ENCODE results near the gene DKK3. TPM values are rescaled to one million over a fixed set of nuclear protein-coding genes. Genes with fewer than 3 reads are reported as not detected.

The DKK3 gene
- total RNA-seq, 1 experiment from 2014 or later: 0.33 TPM

- ChIA-PET POLR2A (interaction anchor here (1.2 to 1.4 kb wide), 2 partner anchors 32 to 40 kb away, joined by 3 to 5 read pairs; no protein-coding TSS in a partner anchor), CTCF (interaction anchor here (1.0 to 1.9 kb wide), 3 partner anchors 10 to 29 kb away, joined by 3 to 7 read pairs (median 3); no protein-coding TSS in a partner anchor)
- Mint-ChIP-seq H3K27ac (ENCODE audit: low read depth, unreplicated experiment) (no peak overlapping the region), H3K9me3 (ENCODE audit: unreplicated experiment) (no peaks in the 10 kb centered on the region), H3K36me3 (ENCODE audit: insufficient read depth, unreplicated experiment) (peaks cover 42% of the 10 kb centered on the region), H3K4me1 (ENCODE audit: insufficient read depth, unreplicated experiment) (peaks cover 4% of the 10 kb centered on the region), H3K27me3 (ENCODE audit: insufficient read depth, unreplicated experiment) (no peaks in the 10 kb centered on the region), H3K4me3 (ENCODE audit: unreplicated experiment) (no peak overlapping the region)
- intact Hi-C loops (cut with micrococcal nuclease): no loop called here
- TF ChIP-seq, protein P1, sequence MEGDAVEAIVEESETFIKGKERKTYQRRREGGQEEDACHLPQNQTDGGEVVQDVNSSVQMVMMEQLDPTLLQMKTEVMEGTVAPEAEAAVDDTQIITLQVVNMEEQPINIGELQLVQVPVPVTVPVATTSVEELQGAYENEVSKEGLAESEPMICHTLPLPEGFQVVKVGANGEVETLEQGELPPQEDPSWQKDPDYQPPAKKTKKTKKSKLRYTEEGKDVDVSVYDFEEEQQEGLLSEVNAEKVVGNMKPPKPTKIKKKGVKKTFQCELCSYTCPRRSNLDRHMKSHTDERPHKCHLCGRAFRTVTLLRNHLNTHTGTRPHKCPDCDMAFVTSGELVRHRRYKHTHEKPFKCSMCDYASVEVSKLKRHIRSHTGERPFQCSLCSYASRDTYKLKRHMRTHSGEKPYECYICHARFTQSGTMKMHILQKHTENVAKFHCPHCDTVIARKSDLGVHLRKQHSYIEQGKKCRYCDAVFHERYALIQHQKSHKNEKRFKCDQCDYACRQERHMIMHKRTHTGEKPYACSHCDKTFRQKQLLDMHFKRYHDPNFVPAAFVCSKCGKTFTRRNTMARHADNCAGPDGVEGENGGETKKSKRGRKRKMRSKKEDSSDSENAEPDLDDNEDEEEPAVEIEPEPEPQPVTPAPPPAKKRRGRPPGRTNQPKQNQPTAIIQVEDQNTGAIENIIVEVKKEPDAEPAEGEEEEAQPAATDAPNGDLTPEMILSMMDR (IDR thresholded peaks at IDR 0.05; ENCODE audit: unreplicated experiment): no peak
- BruUV-seq (replicated peaks): no TSS peak
- no peak for DNase-seq (ENCODE audit: unreplicated experiment)
Observed at GRCh38 chr11:11961399-11962028, 46.9 kb downstream of the DKK3 start.

DNA sequence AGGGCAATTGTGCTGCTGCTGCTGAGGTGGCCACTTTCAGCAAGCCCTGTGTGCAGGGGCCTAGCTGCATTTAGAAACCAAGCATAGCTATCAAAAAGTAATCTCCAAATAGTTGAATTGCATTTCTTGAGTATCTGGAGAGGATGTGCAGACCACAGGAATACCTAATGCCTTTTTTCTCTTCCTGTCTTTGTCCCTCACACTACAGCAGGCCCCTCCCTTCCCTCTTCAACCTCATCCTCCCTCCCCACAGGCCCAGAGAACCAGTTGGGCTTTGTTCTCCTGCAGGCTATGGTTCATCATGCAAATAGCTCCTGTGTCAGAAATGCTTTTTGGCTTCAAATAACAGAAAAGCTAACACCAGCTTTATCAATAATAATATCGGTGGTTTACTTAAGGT, 47.7 kb downstream of the DKK3 start:
- no peak overlapping the region for H3K27ac Mint-ChIP-seq (ENCODE audit: low read depth, unreplicated experiment)
- no peak overlapping the region for H3K4me3 Mint-ChIP-seq (ENCODE audit: unreplicated experiment)
- DNase-seq (ENCODE audit: unreplicated experiment): no peak
- no peaks in the 10 kb centered on the region for H3K27me3 Mint-ChIP-seq (ENCODE audit: insufficient read depth, unreplicated experiment)
- CTCF ChIA-PET: interaction anchor here (1.6 to 1.9 kb wide), 2 partner anchors 15 to 29 kb away, joined by 3 to 7 read pairs; no protein-coding TSS in a partner anchor
- H3K36me3 Mint-ChIP-seq (ENCODE audit: insufficient read depth, unreplicated experiment): peaks cover 51% of the 10 kb centered on the region
- intact Hi-C loops (cut with micrococcal nuclease): no loop called here
- no peaks in the 10 kb centered on the region for H3K9me3 Mint-ChIP-seq (ENCODE audit: unreplicated experiment)
- no TSS peak for BruUV-seq (replicated peaks)
- TF ChIP-seq, protein P1 (IDR thresholded peaks at IDR 0.05; ENCODE audit: unreplicated experiment): no peak
- POLR2A ChIA-PET: no interaction called here
- no peaks in the 10 kb centered on the region for H3K4me1 Mint-ChIP-seq (ENCODE audit: insufficient read depth, unreplicated experiment)

DNA sequence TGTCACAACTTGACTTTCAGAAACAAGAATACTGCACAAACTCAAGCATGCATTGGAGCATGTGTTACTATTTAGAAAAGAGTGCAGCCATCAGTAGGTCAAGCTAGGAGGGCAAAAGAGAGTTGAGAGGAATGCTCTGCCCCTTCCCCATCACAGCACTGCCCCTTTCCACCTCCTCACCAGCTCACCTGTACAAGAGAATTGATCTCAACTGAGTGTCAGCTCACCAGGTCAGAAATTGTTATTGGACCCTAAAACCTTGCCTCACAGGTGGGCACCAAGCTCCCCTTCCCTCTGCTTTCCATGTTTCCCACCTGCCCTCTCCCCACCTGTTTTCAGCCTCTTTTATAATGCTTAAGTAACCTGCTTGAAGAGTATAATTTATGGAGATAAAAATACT, 48.8 kb downstream of the DKK3 start:
- Mint-ChIP-seq H3K4me3 (ENCODE audit: unreplicated experiment) (no peak overlapping the region), H3K36me3 (ENCODE audit: insufficient read depth, unreplicated experiment) (peaks cover 60% of the 10 kb centered on the region), H3K4me1 (ENCODE audit: insufficient read depth, unreplicated experiment) (no peaks in the 10 kb centered on the region), H3K27me3 (ENCODE audit: insufficient read depth, unreplicated experiment) (no peaks in the 10 kb centered on the region), H3K27ac (ENCODE audit: low read depth, unreplicated experiment) (no peak overlapping the region), H3K9me3 (ENCODE audit: unreplicated experiment) (no peaks in the 10 kb centered on the region)
- intact Hi-C loops (cut with micrococcal nuclease): no loop called here
- TF ChIP-seq, protein P1 (IDR thresholded peaks at IDR 0.05; ENCODE audit: unreplicated experiment): no peak
- ChIA-PET CTCF (interaction anchor here (0.6 kb wide), 1 partner anchor 72 kb away, joined by 3 read pairs; no protein-coding TSS in a partner anchor), POLR2A (interaction anchor here (0.6 to 1.8 kb wide), 5 partner anchors 8 to 1195 kb away, joined by 3 to 8 read pairs (median 3); no protein-coding TSS in a partner anchor)
- DNase-seq (ENCODE audit: unreplicated experiment): no peak
- no TSS peak for BruUV-seq (replicated peaks)

DNA sequence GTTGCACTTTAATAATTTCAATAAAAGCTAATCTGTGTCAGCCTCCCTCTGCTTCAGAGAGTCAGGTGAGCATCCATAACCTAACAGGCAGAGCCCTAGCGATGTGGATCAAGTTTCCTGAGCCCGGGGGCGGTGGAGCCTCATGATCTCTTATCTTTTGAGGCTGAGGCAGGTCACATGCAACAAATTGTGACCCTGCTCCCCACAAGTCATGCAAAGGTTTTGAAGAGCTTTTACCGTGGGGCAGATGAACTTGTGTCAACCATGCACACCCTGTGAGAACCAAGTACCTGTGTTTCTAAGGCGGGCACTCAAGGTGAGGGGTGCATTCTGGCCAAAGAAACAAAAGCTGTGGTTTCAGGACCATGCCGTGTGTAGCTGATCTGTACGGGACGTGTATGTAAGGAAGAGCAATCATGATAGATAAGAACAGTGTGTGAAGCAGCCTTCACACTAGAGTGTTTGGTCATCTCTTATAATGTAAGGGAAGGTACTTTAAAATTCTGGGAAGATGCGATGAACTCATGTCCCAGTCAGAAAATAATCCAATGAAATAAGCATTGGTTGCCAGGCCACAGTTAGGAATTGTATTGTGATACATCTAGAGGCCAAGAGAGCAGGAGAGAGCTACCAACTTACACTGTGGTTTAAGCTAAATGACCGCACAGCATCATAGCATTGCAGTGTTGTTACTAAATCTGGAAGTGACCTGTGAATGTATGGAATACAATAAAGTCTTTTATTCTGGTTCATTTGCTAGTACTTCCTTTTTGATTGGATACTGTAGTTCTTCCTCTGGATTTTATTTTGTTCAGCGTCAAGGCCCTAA, 49.8 kb downstream of the DKK3 start:
- Mint-ChIP-seq H3K4me1 (ENCODE audit: insufficient read depth, unreplicated experiment) (no peaks in the 10 kb centered on the region), H3K36me3 (ENCODE audit: insufficient read depth, unreplicated experiment) (peaks cover 63% of the 10 kb centered on the region), H3K4me3 (ENCODE audit: unreplicated experiment) (no peak overlapping the region), H3K9me3 (ENCODE audit: unreplicated experiment) (no peaks in the 10 kb centered on the region), H3K27me3 (ENCODE audit: insufficient read depth, unreplicated experiment) (no peaks in the 10 kb centered on the region), H3K27ac (ENCODE audit: low read depth, unreplicated experiment) (no peak overlapping the region)
- intact Hi-C loops (cut with micrococcal nuclease): no loop called here
- CTCF ChIA-PET: interaction anchor here (0.6 to 1.9 kb wide), 6 partner anchors 8 to 89 kb away, joined by 3 to 9 read pairs (median 4); no protein-coding TSS in a partner anchor
- BruUV-seq (replicated peaks): no TSS peak
- DNase-seq (ENCODE audit: unreplicated experiment): no peak
- TF ChIP-seq, protein P1 (IDR thresholded peaks at IDR 0.05; ENCODE audit: unreplicated experiment): no peak
- POLR2A ChIA-PET: interaction anchor here (0.7 to 1.8 kb wide), 4 partner anchors 12 to 19 kb away, joined by 3 to 8 read pairs (median 4); no protein-coding TSS in a partner anchor
